Gastroesophageal sphincter (tissue), 3 donors: Measurements from ENCODE around the gene MAML2.

ENCODE experiments used
- EP300 ChIP-seq: sonication (generic); formaldehyde crosslinking; IDR thresholded peaks from one replicate; pipeline ENCODE4 v1.6.1; 2017; ENCODE audit warnings: antibody characterized with exemption, mild to moderate bottlenecking
- POLR2A ChIP-seq, 2 donors: fragments of 450-650 bp; IDR thresholded peaks; one replicate each; pipeline ENCODE4 v1.6.1; 2017; ENCODE audit warnings: antibody characterized with exemption in 2 of 2, mild to moderate bottlenecking in 2 of 2, moderate library complexity in 1 of 2
- TF ChIP-seq, protein P1 (sequence below), 4 experiments: fragments of 200-600 bp in 2 of 4; fragments of 450-650 bp in 2 of 4; sonication (generic) in 1 of 4; IDR thresholded peaks; one replicate each; pipeline ENCODE4 v1.5.1; 2017 to 2019; ENCODE audit warnings: antibody characterized with exemption in 4 of 4, mild to moderate bottlenecking in 2 of 4, moderate library complexity in 2 of 4

DNA sequence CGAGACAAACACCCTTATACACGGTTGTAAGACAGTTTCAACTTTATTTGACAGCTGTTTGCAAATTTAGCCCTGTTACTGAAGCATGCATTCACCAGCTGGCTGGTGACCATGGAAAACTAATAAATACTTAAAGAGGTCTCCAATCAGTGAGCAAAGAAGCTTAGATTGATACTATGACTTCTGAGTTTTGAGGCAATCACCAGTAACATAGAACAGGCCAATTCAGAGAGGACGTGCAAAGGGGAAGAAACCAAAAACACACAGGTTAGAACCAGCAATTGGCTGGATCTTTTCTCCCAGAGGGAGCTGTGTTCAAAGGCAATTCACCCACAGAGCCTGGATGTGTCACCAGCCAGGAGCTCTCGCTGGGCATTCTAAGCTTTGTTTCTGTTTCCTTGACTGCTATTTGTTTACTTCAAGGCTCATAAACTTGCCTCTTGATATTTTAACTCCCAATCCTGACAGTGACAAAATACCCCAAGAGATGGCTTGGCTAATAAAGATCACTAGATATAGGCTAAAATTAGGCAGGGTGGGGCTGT is 305.5 kb downstream of the MAML2 start:
- TF ChIP-seq POLR2A (IDR thresholded peaks at IDR 0.05) (no peak), EP300 (no peak)
- TF ChIP-seq, protein P1, sequence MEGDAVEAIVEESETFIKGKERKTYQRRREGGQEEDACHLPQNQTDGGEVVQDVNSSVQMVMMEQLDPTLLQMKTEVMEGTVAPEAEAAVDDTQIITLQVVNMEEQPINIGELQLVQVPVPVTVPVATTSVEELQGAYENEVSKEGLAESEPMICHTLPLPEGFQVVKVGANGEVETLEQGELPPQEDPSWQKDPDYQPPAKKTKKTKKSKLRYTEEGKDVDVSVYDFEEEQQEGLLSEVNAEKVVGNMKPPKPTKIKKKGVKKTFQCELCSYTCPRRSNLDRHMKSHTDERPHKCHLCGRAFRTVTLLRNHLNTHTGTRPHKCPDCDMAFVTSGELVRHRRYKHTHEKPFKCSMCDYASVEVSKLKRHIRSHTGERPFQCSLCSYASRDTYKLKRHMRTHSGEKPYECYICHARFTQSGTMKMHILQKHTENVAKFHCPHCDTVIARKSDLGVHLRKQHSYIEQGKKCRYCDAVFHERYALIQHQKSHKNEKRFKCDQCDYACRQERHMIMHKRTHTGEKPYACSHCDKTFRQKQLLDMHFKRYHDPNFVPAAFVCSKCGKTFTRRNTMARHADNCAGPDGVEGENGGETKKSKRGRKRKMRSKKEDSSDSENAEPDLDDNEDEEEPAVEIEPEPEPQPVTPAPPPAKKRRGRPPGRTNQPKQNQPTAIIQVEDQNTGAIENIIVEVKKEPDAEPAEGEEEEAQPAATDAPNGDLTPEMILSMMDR (IDR thresholded peaks at IDR 0.05), result no peak
